B cell (primary cell): ENCODE data around the gene ATAD3B. TPM values are rescaled to one million over a fixed set of nuclear protein-coding genes. Genes with fewer than 3 reads are reported as not detected.
"Not testable (repeated sequence)": the region's sequence is repeated elsewhere in the genome, so short reads cannot be mapped to it uniquely, and the experiment has no call there.

Source experiments
- ATAC-seq: fragments of 200-7000 bp; cut with Tn5 transposase; one replicate; pipeline ENCODE4 v1.10.0; 2021; ENCODE audit warnings: low read depth, mild to moderate bottlenecking, moderate number of reproducible peaks, moderate library complexity
- CTCF ChIA-PET: fragments of 350-600 bp; sonication (Branson Sonifier 250); formaldehyde crosslinking; loops from one replicate; lab custom pipeline; 2021; ENCODE audit warnings: antibody characterized with exemption, inconsistent platforms; lab: Charles Lee
- POLR2A ChIA-PET: fragments of 350-600 bp; sonication (Branson Sonifier 250); formaldehyde crosslinking; loops from one replicate; lab custom pipeline; 2021; ENCODE audit warnings: antibody characterized with exemption; lab: Charles Lee
- DNase-seq: peaks from one replicate; pipeline ENCODE4 v3.0.0; 2013
- H2AFZ ChIP-seq: 2 replicates; pipeline ENCODE4 v1.6.1; 2012; ENCODE audit warnings: mild to moderate bottlenecking, low read depth, low read length; ENCODE audit not compliant: insufficient read depth, poor library complexity, severe bottlenecking
- H3K27ac ChIP-seq, 2 donors: 1 replicate in 1 of 2; 2 replicates in 1 of 2; pipeline ENCODE4 v1.5.1; 2012 to 2013; ENCODE audit warnings: low read length in 2 of 2, mild to moderate bottlenecking in 2 of 2, moderate library complexity in 1 of 2
- H3K27me3 ChIP-seq, 4 experiments: fragments of 200-600 bp in 1 of 4; sonication (generic) in 1 of 4; replicated peaks in 1 of 4; 1 replicate in 2 of 4; 2 replicates in 2 of 4; pipeline versions ENCODE4 v1.6.1 to v1.7.0; 2013 to 2016; ENCODE audit warnings: low read length in 3 of 4, mild to moderate bottlenecking in 2 of 4, mixed read lengths in 1 of 4, moderate library complexity in 1 of 4; ENCODE audit not compliant: insufficient read depth in 4 of 4, control insufficient read depth in 3 of 4; ENCODE audit errors: control extremely low read depth in 1 of 4
- H3K36me3 ChIP-seq, 2 experiments: replicated peaks in 1 of 2; 1 replicate in 1 of 2; 2 replicates in 1 of 2; pipeline versions ENCODE4 v1.6.1 to v1.7.1; 2013; ENCODE audit warnings: low read length in 1 of 2; ENCODE audit not compliant: insufficient read depth in 2 of 2, control insufficient read depth in 1 of 2; ENCODE audit errors: control extremely low read depth in 1 of 2, extremely low read depth in 1 of 2
- H3K4me1 ChIP-seq, 2 donors: fragments of 200-600 bp in 1 of 2; sonication (generic) in 1 of 2; 1 replicate in 1 of 2; 2 replicates in 1 of 2; pipeline versions ENCODE4 v1.5.1 to v1.6.1; 2013 to 2017; ENCODE audit warnings: low read length in 2 of 2; ENCODE audit not compliant: control insufficient read depth in 2 of 2, insufficient read depth in 2 of 2
- H3K4me2 ChIP-seq: replicated peaks from 2 replicates; pipeline ENCODE3; 2012; ENCODE audit warnings: mild to moderate bottlenecking, low read depth, low read length; ENCODE audit not compliant: poor library complexity, severe bottlenecking
- H3K4me3 ChIP-seq, 5 experiments: fragments of 200-600 bp in 1 of 5; sonication (generic) in 1 of 5; 1 replicate in 3 of 5; 2 replicates in 2 of 5; pipeline versions ENCODE4 v1.5.1 to v1.7.0; 2011 to 2016; ENCODE audit warnings: low read length in 4 of 5, mild to moderate bottlenecking in 4 of 5, low read depth in 2 of 5, control low read depth in 1 of 5, moderate library complexity in 1 of 5; ENCODE audit not compliant: insufficient read depth in 1 of 5; ENCODE audit errors: control extremely low read depth in 1 of 5, extremely low read depth in 1 of 5
- H3K79me2 ChIP-seq: fragments of 200-600 bp; sonication (generic); one replicate; pipeline ENCODE4 v1.6.0; 2016; ENCODE audit warnings: low read length; ENCODE audit not compliant: control insufficient read depth, insufficient read depth
- H3K9ac ChIP-seq: fragments of 200-600 bp; sonication (generic); 2 replicates; pipeline ENCODE4 v1.6.1; 2017; ENCODE audit warnings: mild to moderate bottlenecking, low read length, moderate library complexity
- H3K9me3 ChIP-seq, 3 donors: one replicate each; pipeline versions ENCODE4 v1.6.1 to v1.7.1; 2013; ENCODE audit warnings: low read length in 2 of 3; ENCODE audit not compliant: control insufficient read depth in 2 of 3, insufficient read depth in 1 of 3; ENCODE audit errors: control extremely low read depth in 1 of 3
- H4K20me1 ChIP-seq: 2 replicates; pipeline ENCODE4 v1.6.0; 2012; ENCODE audit warnings: mild to moderate bottlenecking, low read length; ENCODE audit not compliant: insufficient read depth, control insufficient read depth, poor library complexity, severe bottlenecking
- H3K27ac Mint-ChIP-seq: one replicate; pipeline ENCODE4 v1.8.0; 2021; ENCODE audit warnings: mixed read lengths
- H3K27me3 Mint-ChIP-seq: one replicate; pipeline ENCODE4 v1.8.0; 2021; ENCODE audit warnings: mixed read lengths
- H3K4me1 Mint-ChIP-seq: one replicate; pipeline ENCODE4 v1.8.0; 2021; ENCODE audit warnings: mixed read lengths
- H3K4me3 Mint-ChIP-seq: one replicate; pipeline ENCODE4 v1.8.0; 2021; ENCODE audit warnings: mixed read lengths
- H3K9me3 Mint-ChIP-seq: one replicate; pipeline ENCODE4 v1.8.0; 2022; ENCODE audit warnings: mixed read lengths; ENCODE audit not compliant: insufficient read depth
- EZH2 ChIP-seq: IDR thresholded peaks from 2 replicates; pipeline ENCODE4 v1.6.1; 2012; ENCODE audit warnings: borderline replicate concordance, low read depth, mild to moderate bottlenecking, moderate library complexity, low read length; ENCODE audit not compliant: insufficient read depth, poor library complexity, severe bottlenecking
- WGBS: methylation state at CpG from one replicate; pipeline ENCODE4 v1.1.5; 2013; ENCODE audit warnings: missing lambda C conversion rate; ENCODE audit not compliant: insufficient coverage; 5-methylcytosine and 5-hydroxymethylcytosine counted together
- intact Hi-C: fragments of 100-400 bp; cut with micrococcal nuclease; formaldehyde crosslinking; loops from one replicate; pipeline ENCODE4 v1.10.0; 2022
- polyA plus RNA-seq: library from polyadenylated mRNA; depleted of rRNA; stranded (reverse); fragments of >200 nt; gene quantifications from 2 replicates; pipeline ENCODE4 v1.2.3, GENCODE V29; 2012
- total RNA-seq, 2 donors: library from RNA; stranded (reverse); fragments of 120-200 nt in 1 of 2; gene quantifications; 1 replicate in 1 of 2; 2 replicates in 1 of 2; pipeline versions ENCODE4 v1.2.3 to v1.2.4, GENCODE V29; 2013 to 2022
- TF ChIP-seq, protein P1 (sequence below): fragments of 200-600 bp; IDR thresholded peaks from one replicate; pipeline ENCODE4 v1.8.0; 2022; ENCODE audit warnings: antibody characterized with exemption, mild to moderate bottlenecking

ATAD3B gene
- total and polyA plus RNA-seq, 2 donors (not counting 1 experiment from before 2014, with no cell fraction given) = 50.9 to 51.5 TPM

DNA sequence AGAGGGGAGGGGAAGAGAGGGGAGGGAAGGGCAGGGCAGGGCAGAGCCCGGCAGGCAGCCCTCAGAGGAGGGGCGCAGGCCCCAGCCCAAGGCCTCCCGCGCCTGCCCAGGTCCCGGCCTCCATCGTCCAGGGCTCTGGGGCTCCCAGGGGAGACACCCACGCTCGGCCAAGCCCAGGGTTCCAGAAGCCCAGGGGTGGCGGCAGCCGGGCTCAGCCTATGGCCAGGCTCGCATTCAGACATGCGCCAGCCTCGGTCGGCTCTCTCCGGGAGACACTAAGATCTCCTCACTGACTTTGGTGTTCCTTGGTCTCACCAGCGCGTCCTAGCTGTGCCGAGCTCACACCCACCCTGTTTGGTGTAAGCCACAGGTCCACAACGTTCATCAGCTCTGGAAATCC lies 43.4 kb upstream of the ATAD3B start:
- Histone ChIP-seq H3K36me3 (no peaks in the 10 kb centered on the region), H3K4me3 (no peak overlapping the region), H3K79me2 (no peaks in the 10 kb centered on the region), H4K20me1 (no peaks in the 10 kb centered on the region), H3K27me3 (peaks cover 0 to 35% (median 5%) of the 10 kb centered on the region in 4 experiments), H2AFZ (no peak overlapping the region), H3K9me3 (peaks cover 0 to 6% (median 0%) of the 10 kb centered on the region in 3 donors), H3K4me1 (peaks cover 0 to 5% of the 10 kb centered on the region in 2 donors), H3K9ac (no peak overlapping the region), H3K27ac (no peak overlapping the region), H3K4me2 (no peak overlapping the region)
- peak; percentile 11 for DNase-seq
- intact Hi-C loops = no loop called here
- 80% methylated on average over 19 of the region's 19 CpGs for WGBS
- POLR2A ChIA-PET = no interaction called here
- H3K9me3 Mint-ChIP-seq = no peaks in the 10 kb centered on the region
- ATAC-seq = no peak
- TF ChIP-seq, protein P1, sequence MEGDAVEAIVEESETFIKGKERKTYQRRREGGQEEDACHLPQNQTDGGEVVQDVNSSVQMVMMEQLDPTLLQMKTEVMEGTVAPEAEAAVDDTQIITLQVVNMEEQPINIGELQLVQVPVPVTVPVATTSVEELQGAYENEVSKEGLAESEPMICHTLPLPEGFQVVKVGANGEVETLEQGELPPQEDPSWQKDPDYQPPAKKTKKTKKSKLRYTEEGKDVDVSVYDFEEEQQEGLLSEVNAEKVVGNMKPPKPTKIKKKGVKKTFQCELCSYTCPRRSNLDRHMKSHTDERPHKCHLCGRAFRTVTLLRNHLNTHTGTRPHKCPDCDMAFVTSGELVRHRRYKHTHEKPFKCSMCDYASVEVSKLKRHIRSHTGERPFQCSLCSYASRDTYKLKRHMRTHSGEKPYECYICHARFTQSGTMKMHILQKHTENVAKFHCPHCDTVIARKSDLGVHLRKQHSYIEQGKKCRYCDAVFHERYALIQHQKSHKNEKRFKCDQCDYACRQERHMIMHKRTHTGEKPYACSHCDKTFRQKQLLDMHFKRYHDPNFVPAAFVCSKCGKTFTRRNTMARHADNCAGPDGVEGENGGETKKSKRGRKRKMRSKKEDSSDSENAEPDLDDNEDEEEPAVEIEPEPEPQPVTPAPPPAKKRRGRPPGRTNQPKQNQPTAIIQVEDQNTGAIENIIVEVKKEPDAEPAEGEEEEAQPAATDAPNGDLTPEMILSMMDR = no peak
- TF ChIP-seq EZH2 = no peak
- peaks cover 30% of the 10 kb centered on the region for H3K27me3 Mint-ChIP-seq
- no peak overlapping the region for H3K27ac Mint-ChIP-seq
- peaks cover 3% of the 10 kb centered on the region for H3K4me1 Mint-ChIP-seq
- CTCF ChIA-PET = interaction anchor here (2.3 kb wide), 1 partner anchor 13 kb away, joined by 9 read pairs; no protein-coding TSS in a partner anchor
- peak overlapping the region; percentile 47 for H3K4me3 Mint-ChIP-seq

DNA sequence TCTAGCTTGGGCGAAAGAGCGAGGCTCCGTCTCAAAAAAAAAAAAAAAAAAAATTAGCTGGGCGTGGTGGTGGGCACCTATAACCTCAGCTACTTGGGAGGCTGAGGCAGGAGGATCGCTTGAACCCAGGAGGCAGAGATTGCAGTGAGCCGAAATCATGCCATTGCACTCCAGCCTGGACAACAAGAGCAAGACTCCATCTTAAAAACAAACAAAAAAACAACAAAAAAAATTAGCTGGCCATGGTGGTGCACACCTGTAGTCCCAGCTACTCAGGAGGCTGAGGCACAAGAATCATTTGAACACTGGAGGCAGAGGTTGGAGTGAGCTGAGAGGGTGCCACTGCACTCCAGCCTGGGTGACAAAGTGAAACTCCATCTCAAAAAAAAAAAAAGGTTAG lies 42.6 kb upstream of the ATAD3B start:
- H3K4me2 ChIP-seq, H3K27ac ChIP-seq, H4K20me1 ChIP-seq, H3K27ac Mint-ChIP-seq, H3K79me2 ChIP-seq, intact Hi-C loops, ATAC-seq, H3K4me3 Mint-ChIP-seq, H3K4me3 ChIP-seq, H3K9me3 Mint-ChIP-seq, POLR2A ChIA-PET, H2AFZ ChIP-seq, H3K4me1 Mint-ChIP-seq, H3K9ac ChIP-seq, DNase-seq, H3K36me3 ChIP-seq: not testable (repeated sequence)
- Histone ChIP-seq H3K27me3 (peaks cover 0 to 42% (median 9%) of the 10 kb centered on the region in 4 experiments), H3K4me1 (peaks cover 8 to 13% of the 10 kb centered on the region in 2 donors), H3K9me3 (peaks cover 0 to 12% (median 0%) of the 10 kb centered on the region in 3 donors)
- H3K27me3 Mint-ChIP-seq = peaks cover 32% of the 10 kb centered on the region
- CTCF ChIA-PET = interaction anchor here (2.3 kb wide), 1 partner anchor 12 kb away, joined by 9 read pairs; no protein-coding TSS in a partner anchor
- WGBS = 100% methylated on average over 2 of the region's 6 CpGs
